ENCODE results near the gene IFI44L. TPM values are rescaled to one million over a fixed set of nuclear protein-coding genes. Genes with fewer than 3 reads are reported as not detected.
A peak's percentile ranks its signal among the peaks of the same experiment; 100 is the strongest.

The IFI44L gene
- total and polyA plus RNA-seq, 4 experiments from 2014 or later, result 4.5 to 13.6 (median 8.8) TPM

DNA sequence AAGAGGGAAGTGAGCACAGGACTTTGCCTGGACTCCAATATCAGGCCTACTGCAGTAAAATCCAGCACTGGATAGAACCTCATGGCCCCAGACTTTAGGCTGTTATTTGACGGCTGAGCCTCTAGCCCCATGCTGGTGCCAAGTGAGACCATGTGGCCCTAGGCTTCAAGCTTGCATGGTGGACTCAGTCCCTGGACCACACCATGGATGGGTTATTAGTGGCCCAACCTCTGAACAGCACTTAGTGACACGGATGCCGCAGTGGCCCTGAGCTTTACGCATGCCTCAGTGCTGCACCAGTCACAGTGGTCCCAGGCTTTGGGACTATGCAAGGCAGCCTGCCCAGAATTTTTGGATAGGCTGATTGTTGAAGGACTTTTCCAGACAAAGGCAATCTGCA, 13.0 kb downstream of the IFI44L start:
- Mint-ChIP-seq H3K4me3 (no peak overlapping the region), H3K27me3 (no peaks in the 10 kb centered on the region), H3K9me3 (peaks cover 0 to 7% (median 3%) of the 10 kb centered on the region in 8 donors), H3K27ac (no peak overlapping the region), H3K36me3 (peaks cover 2 to 33% of the 10 kb centered on the region in 2 donors), H3K4me1 (peaks cover 0 to 4% (median under 1%) of the 10 kb centered on the region in 4 donors)
- DNase-seq, result no peak
- Histone ChIP-seq H3K27ac (ENCODE audit: low read depth, low read length) (no peak overlapping the region), H3K27me3 (ENCODE audit: insufficient read depth, low read length) (no peaks in the 10 kb centered on the region), H3K9me3 (ENCODE audit: control insufficient read depth in 1 of 2, low read length in 2 of 2) (no peaks in the 10 kb centered on the region), H3K36me3 (ENCODE audit: insufficient read depth, low read length) (no peaks in the 10 kb centered on the region), H3K4me1 (ENCODE audit: insufficient read depth, low read length) (no peaks in the 10 kb centered on the region), H3K4me3 (ENCODE audit: low read length in 2 of 2) (no peak overlapping the region)
- ChIA-PET POLR2A (ENCODE audit: partially characterized antibody) (no interaction called here), CTCF (ENCODE audit: partially characterized antibody) (no interaction called here)
- intact Hi-C loops (cut with micrococcal nuclease), result no loop called here

- peaks cover 15 to 25% (median 20%) of the 10 kb centered on the region in 4 donors for H3K4me1 Mint-ChIP-seq
- H3K27ac Mint-ChIP-seq, result peak overlapping the region in 1 of 7 donors; percentile 73
- Histone ChIP-seq H3K36me3 (ENCODE audit: insufficient read depth, low read length) (no peaks in the 10 kb centered on the region), H3K4me1 (ENCODE audit: insufficient read depth, low read length) (peaks cover 16% of the 10 kb centered on the region), H3K9me3 (ENCODE audit: control insufficient read depth in 1 of 2, low read length in 2 of 2) (no peaks in the 10 kb centered on the region), H3K27me3 (ENCODE audit: insufficient read depth, low read length) (no peaks in the 10 kb centered on the region), H3K27ac (ENCODE audit: low read depth, low read length) (no peak overlapping the region), H3K4me3 (ENCODE audit: low read length in 2 of 2) (no peak overlapping the region)
- DNase-seq, result no peak
- CTCF ChIA-PET (ENCODE audit: partially characterized antibody), result interaction anchor here (1.5 kb wide), 1 partner anchor 23 kb away, joined by 5 read pairs; no protein-coding TSS in a partner anchor
- POLR2A ChIA-PET (ENCODE audit: partially characterized antibody), result interaction anchor here (2.5 kb wide), 1 partner anchor 20 kb away, joined by 8 read pairs; the partner anchor contains the start of gene IFI44L
- intact Hi-C loops (cut with micrococcal nuclease), result no loop called here
- no peaks in the 10 kb centered on the region for H3K27me3 Mint-ChIP-seq
- peaks cover 2 to 13% (median 7%) of the 10 kb centered on the region in 8 donors for H3K9me3 Mint-ChIP-seq
- H3K4me3 Mint-ChIP-seq, result no peak overlapping the region
- H3K36me3 Mint-ChIP-seq, result peaks cover 28 to 53% of the 10 kb centered on the region in 2 donors
Observed at GRCh38 chr1:78640462-78640861, 20.2 kb downstream of the IFI44L start.

GRCh38 chr1:78641558-78641957, 21.3 kb downstream of the IFI44L start:
- H3K36me3 ChIP-seq (ENCODE audit: insufficient read depth, low read length), result no peaks in the 10 kb centered on the region
- ChIA-PET POLR2A (ENCODE audit: partially characterized antibody) (interaction anchor here (1.0 to 1.4 kb wide), 2 partner anchors 14 to 21 kb away, joined by 3 read pairs; partner anchors contain the start of gene IFI44L), CTCF (ENCODE audit: partially characterized antibody) (interaction anchor here (1.4 kb wide), 1 partner anchor 21 kb away, joined by 7 read pairs; the partner anchor contains the start of gene IFI44L)
- H3K27me3 ChIP-seq (ENCODE audit: insufficient read depth, low read length), result no peaks in the 10 kb centered on the region
- DNase-seq, result peak in 1 of 5 donors; percentile 18
- H3K9me3 ChIP-seq (ENCODE audit: control insufficient read depth in 1 of 2, low read length in 2 of 2), result no peaks in the 10 kb centered on the region
- peaks cover 26 to 35% (median 31%) of the 10 kb centered on the region in 4 donors for H3K4me1 Mint-ChIP-seq
- peaks cover 34 to 50% of the 10 kb centered on the region in 2 donors for H3K36me3 Mint-ChIP-seq
- H3K27me3 Mint-ChIP-seq, result no peaks in the 10 kb centered on the region
- H3K27ac Mint-ChIP-seq, result no peak overlapping the region
- no peak overlapping the region for H3K27ac ChIP-seq (ENCODE audit: low read depth, low read length)
- H3K4me3 ChIP-seq (ENCODE audit: low read length in 2 of 2), result no peak overlapping the region
- no peak overlapping the region for H3K4me3 Mint-ChIP-seq
- peaks cover 2 to 13% (median 8%) of the 10 kb centered on the region in 8 donors for H3K9me3 Mint-ChIP-seq
- H3K4me1 ChIP-seq (ENCODE audit: insufficient read depth, low read length), result peaks cover 27% of the 10 kb centered on the region
- intact Hi-C loops (cut with micrococcal nuclease), result no loop called here

GRCh38 chr1:78645723-78646122, 25.5 kb downstream of the IFI44L start:
- H3K4me3 Mint-ChIP-seq, result peak overlapping the region; percentile 38 to 88 (median 66)
- no peaks in the 10 kb centered on the region for H3K27me3 Mint-ChIP-seq
- Histone ChIP-seq H3K4me3 (ENCODE audit: low read length in 2 of 2) (no peak overlapping the region), H3K36me3 (ENCODE audit: insufficient read depth, low read length) (no peaks in the 10 kb centered on the region), H3K4me1 (ENCODE audit: insufficient read depth, low read length) (peaks cover 43% of the 10 kb centered on the region), H3K9me3 (ENCODE audit: control insufficient read depth in 1 of 2, low read length in 2 of 2) (no peaks in the 10 kb centered on the region), H3K27ac (ENCODE audit: low read depth, low read length) (no peak overlapping the region), H3K27me3 (ENCODE audit: insufficient read depth, low read length) (no peaks in the 10 kb centered on the region)
- peak overlapping the region; percentile 54 to 88 (median 81) for H3K27ac Mint-ChIP-seq
- peak; percentile 43 to 60 (median 54) for DNase-seq
- peaks cover 37 to 42% of the 10 kb centered on the region in 2 donors for H3K36me3 Mint-ChIP-seq
- H3K4me1 Mint-ChIP-seq, result peaks cover 42 to 72% (median 56%) of the 10 kb centered on the region in 4 donors
- intact Hi-C loops (cut with micrococcal nuclease), result no loop called here
- CTCF ChIA-PET (ENCODE audit: partially characterized antibody), result interaction anchor here (0.9 to 3.9 kb wide), 5 partner anchors 10 to 29 kb away, joined by 3 to 29 read pairs (median 7); partner anchors contain the start of gene IFI44L
- peaks cover 7 to 31% (median 19%) of the 10 kb centered on the region in 8 donors for H3K9me3 Mint-ChIP-seq
- POLR2A ChIA-PET (ENCODE audit: partially characterized antibody), result interaction anchor here (1.0 to 3.2 kb wide), 6 partner anchors 15 to 667 kb away, joined by 3 to 22 read pairs (median 7); partner anchors contain the start of genes FUBP1 and IFI44L

GRCh38 chr1:78647238-78647637, 27.0 kb downstream of the IFI44L start:
- peaks cover 52% of the 10 kb centered on the region for H3K4me1 ChIP-seq (ENCODE audit: insufficient read depth, low read length)
- no peaks in the 10 kb centered on the region for H3K27me3 Mint-ChIP-seq
- intact Hi-C loops (cut with micrococcal nuclease), result no loop called here
- POLR2A ChIA-PET (ENCODE audit: partially characterized antibody), result interaction anchor here (1.0 to 3.2 kb wide), 3 partner anchors 11 to 27 kb away, joined by 3 to 22 read pairs (median 18); partner anchors contain the start of gene IFI44L
- H3K4me3 Mint-ChIP-seq, result peak overlapping the region in 3 of 8 donors; percentile 26 to 88 (median 75)
- H3K36me3 ChIP-seq (ENCODE audit: insufficient read depth, low read length), result no peaks in the 10 kb centered on the region
- H3K27ac ChIP-seq (ENCODE audit: low read depth, low read length), result no peak overlapping the region
- H3K9me3 ChIP-seq (ENCODE audit: control insufficient read depth in 1 of 2, low read length in 2 of 2), result no peaks in the 10 kb centered on the region
- peaks cover 45 to 87% (median 64%) of the 10 kb centered on the region in 4 donors for H3K4me1 Mint-ChIP-seq
- H3K4me3 ChIP-seq (ENCODE audit: low read length in 2 of 2), result no peak overlapping the region
- CTCF ChIA-PET (ENCODE audit: partially characterized antibody), result interaction anchor here (3.9 kb wide), 1 partner anchor 30 kb away, joined by 29 read pairs; no protein-coding TSS in a partner anchor
- peak overlapping the region in 5 of 7 donors; percentile 36 to 96 (median 47) for H3K27ac Mint-ChIP-seq
- H3K27me3 ChIP-seq (ENCODE audit: insufficient read depth, low read length), result no peaks in the 10 kb centered on the region
- H3K36me3 Mint-ChIP-seq, result peaks cover 28 to 42% of the 10 kb centered on the region in 2 donors
- DNase-seq, result no peak
- H3K9me3 Mint-ChIP-seq, result peaks cover 7 to 31% (median 19%) of the 10 kb centered on the region in 8 donors

- peak within 1 kb of the TSS; percentile 66 for H3K27ac ChIP-seq (ENCODE audit: low read depth, low read length)
- no peaks in the 10 kb centered on the region for H3K27me3 ChIP-seq (ENCODE audit: insufficient read depth, low read length)
- peaks cover 63% of the 10 kb centered on the region for H3K4me1 ChIP-seq (ENCODE audit: insufficient read depth, low read length)
- Mint-ChIP-seq H3K4me3 (peak within 1 kb of the TSS; percentile 90 to 97 (median 93)), H3K4me1 (peaks cover 46 to 88% (median 69%) of the 10 kb centered on the region in 4 donors), H3K27me3 (no peaks in the 10 kb centered on the region), H3K27ac (peak within 1 kb of the TSS; percentile 88 to 97 (median 95)), H3K36me3 (peaks cover 20 to 36% of the 10 kb centered on the region in 2 donors), H3K9me3 (peaks cover 2 to 23% (median 10%) of the 10 kb centered on the region in 8 donors)
- no peaks in the 10 kb centered on the region for H3K36me3 ChIP-seq (ENCODE audit: insufficient read depth, low read length)
- no peaks in the 10 kb centered on the region for H3K9me3 ChIP-seq (ENCODE audit: control insufficient read depth in 1 of 2, low read length in 2 of 2)
- ChIA-PET POLR2A (ENCODE audit: partially characterized antibody) (interaction anchor here (1.0 to 1.5 kb wide), 6 partner anchors 21 to 32 kb away, joined by 3 to 14 read pairs (median 4); partner anchors contain the start of gene IFI44L), CTCF (ENCODE audit: partially characterized antibody) (interaction anchor here (0.7 to 2.4 kb wide), 8 partner anchors 21 to 32 kb away, joined by 3 to 11 read pairs (median 4); partner anchors contain the start of gene IFI44L)
- peak; percentile 75 to 84 (median 78) for DNase-seq
- intact Hi-C loops (cut with micrococcal nuclease), result loop anchor here (1.0 kb wide), 1 partner anchor 32 kb away; no protein-coding TSS in a partner anchor
- peak within 1 kb of the TSS; percentile 68 to 73 for H3K4me3 ChIP-seq (ENCODE audit: low read length in 2 of 2)
Observed at GRCh38 chr1:78649628-78650027, 29.4 kb downstream of the IFI44L start, which contains the start of gene IFI44. Gene IFI44 (plus strand): TSS chr1:78649831. CDS start chr1:78650196, 365 bp downstream.
